Tibial nerve (tissue), 4 donors: Measurements from ENCODE around the gene C17orf78. TPM values are rescaled to one million over a fixed set of nuclear protein-coding genes. Genes with fewer than 3 reads are reported as not detected.

ENCODE experiments used
- DNase-seq, 2 donors: peaks; one replicate each; pipeline ENCODE4 v3.0.0-alpha.2; 2019; ENCODE audit warnings: low spot score in 2 of 2
- H3K27ac ChIP-seq, 4 donors: fragments of 200-600 bp; sonication (generic) in 3 of 4; one replicate each; pipeline ENCODE4 v1.5.1; 2017 to 2019; ENCODE audit warnings: mild to moderate bottlenecking in 1 of 4
- H3K27me3 ChIP-seq, 2 donors: fragments of 200-600 bp; sonication (generic) in 1 of 2; one replicate each; pipeline versions ENCODE4 v1.5.1 to v1.6.0; 2017 to 2019
- H3K36me3 ChIP-seq, 3 donors: fragments of 200-600 bp; sonication (generic); one replicate each; pipeline ENCODE4 v1.5.1; 2018 to 2019
- H3K4me1 ChIP-seq, 4 donors: fragments of 200-600 bp; sonication (generic) in 3 of 4; one replicate each; pipeline ENCODE4 v1.5.1; 2017 to 2019
- H3K4me3 ChIP-seq, 4 donors: fragments of 200-600 bp; sonication (generic) in 3 of 4; one replicate each; pipeline ENCODE4 v1.5.1; 2017 to 2019; ENCODE audit warnings: mild to moderate bottlenecking in 1 of 4, moderate library complexity in 1 of 4
- H3K9me3 ChIP-seq, 4 donors: fragments of 200-600 bp; sonication (generic) in 3 of 4; one replicate each; pipeline ENCODE4 v1.5.1; 2017 to 2019
- CTCF ChIP-seq, 5 experiments: fragments of 200-600 bp in 3 of 5; fragments of 450-650 bp in 2 of 5; sonication (generic) in 3 of 5; IDR thresholded peaks; one replicate each; pipeline ENCODE4 v1.5.1; 2016 to 2019; ENCODE audit warnings: antibody characterized with exemption in 5 of 5, mild to moderate bottlenecking in 3 of 5, moderate library complexity in 2 of 5
- EP300 ChIP-seq, 2 donors: sonication (generic); formaldehyde crosslinking; IDR thresholded peaks; one replicate each; pipeline ENCODE4 v1.6.1; 2017; ENCODE audit warnings: antibody characterized with exemption in 2 of 2, mild to moderate bottlenecking in 1 of 2
- POLR2A ChIP-seq, 2 donors: fragments of 450-650 bp; IDR thresholded peaks; one replicate each; pipeline ENCODE4 v1.6.1; 2017; ENCODE audit warnings: antibody characterized with exemption in 2 of 2, mild to moderate bottlenecking in 2 of 2, moderate library complexity in 2 of 2
- WGBS, 2 donors: methylation state at CpG; one replicate each; pipeline ENCODE4 v1.1.5; 2018; 5-methylcytosine and 5-hydroxymethylcytosine counted together
- total RNA-seq, 4 donors: library from RNA; depleted of rRNA; stranded (reverse); fragments of >200 nt; gene quantifications; one replicate each; pipeline ENCODE4 v1.1.0, GENCODE V29; 2016

The C17orf78 gene
- total RNA-seq, 4 donors from 2014 or later: not detected

GRCh38 chr17:37422971-37423625 is 47.3 kb downstream of the C17orf78 start:
- no peak for DNase-seq
- TF ChIP-seq CTCF (IDR thresholded peaks at IDR 0.05): no peak
- no peak for TF ChIP-seq POLR2A (IDR thresholded peaks at IDR 0.05)
- TF ChIP-seq EP300 (IDR thresholded peaks at IDR 0.05): no peak
- H3K27ac ChIP-seq: no peak overlapping the region
- H3K36me3 ChIP-seq: peaks cover 0 to 91% (median 0%) of the 10 kb centered on the region in 3 donors
- H3K9me3 ChIP-seq: no peaks in the 10 kb centered on the region
- WGBS, 2 donors: 88 to 91% methylated on average over 4 of the region's 4 CpGs
- no peaks in the 10 kb centered on the region for H3K4me1 ChIP-seq
- H3K4me3 ChIP-seq: no peak overlapping the region
- no peaks in the 10 kb centered on the region for H3K27me3 ChIP-seq

- Histone ChIP-seq H3K4me3 (no peak overlapping the region), H3K9me3 (no peaks in the 10 kb centered on the region), H3K27ac (no peak overlapping the region), H3K4me1 (peaks cover 0 to 7% (median 0%) of the 10 kb centered on the region in 4 donors), H3K36me3 (peaks cover 0 to 89% (median 0%) of the 10 kb centered on the region in 3 donors), H3K27me3 (no peaks in the 10 kb centered on the region)
- TF ChIP-seq POLR2A (IDR thresholded peaks at IDR 0.05) (no peak), CTCF (IDR thresholded peaks at IDR 0.05) (no peak), EP300 (IDR thresholded peaks at IDR 0.05) (no peak)
- DNase-seq: no peak
- 89 to 90% methylated on average over 1 of the region's 1 CpG for WGBS, 2 donors
Measured at GRCh38 chr17:37425268-37425667, 49.5 kb downstream of the C17orf78 start.

GRCh38 chr17:37429039-37429438 is 53.3 kb downstream of the C17orf78 start:
- no peak for DNase-seq
- H3K9me3 ChIP-seq: no peaks in the 10 kb centered on the region
- no peak overlapping the region for H3K4me3 ChIP-seq
- no peak overlapping the region for H3K27ac ChIP-seq
- TF ChIP-seq EP300 (IDR thresholded peaks at IDR 0.05) (no peak), POLR2A (IDR thresholded peaks at IDR 0.05) (no peak), CTCF (IDR thresholded peaks at IDR 0.05) (no peak)
- WGBS, 2 donors: 96 to 97% methylated on average over 3 of the region's 3 CpGs
- H3K4me1 ChIP-seq: peaks cover 0 to 14% (median 0%) of the 10 kb centered on the region in 4 donors
- peaks cover 0 to 73% (median 4%) of the 10 kb centered on the region in 3 donors for H3K36me3 ChIP-seq
- H3K27me3 ChIP-seq: no peaks in the 10 kb centered on the region

- Histone ChIP-seq H3K36me3 (peaks cover 0 to 69% (median 4%) of the 10 kb centered on the region in 3 donors), H3K4me1 (peaks cover 0 to 14% (median 0%) of the 10 kb centered on the region in 4 donors), H3K9me3 (no peaks in the 10 kb centered on the region), H3K27ac (no peak overlapping the region), H3K27me3 (no peaks in the 10 kb centered on the region), H3K4me3 (no peak overlapping the region)
- TF ChIP-seq EP300 (IDR thresholded peaks at IDR 0.05): no peak
- no peak for TF ChIP-seq POLR2A (IDR thresholded peaks at IDR 0.05)
- TF ChIP-seq CTCF (IDR thresholded peaks at IDR 0.05): no peak
- 85 to 94% methylated on average over 1 of the region's 1 CpG for WGBS, 2 donors
- no peak for DNase-seq
Measured at GRCh38 chr17:37429453-37429852, 53.7 kb downstream of the C17orf78 start.

GRCh38 chr17:37430051-37430627 is 54.4 kb downstream of the C17orf78 start:
- Histone ChIP-seq H3K27ac (peak overlapping the region in 2 of 4 donors; percentile 3 to 20), H3K4me3 (no peak overlapping the region), H3K4me1 (peaks cover 0 to 14% (median 0%) of the 10 kb centered on the region in 4 donors), H3K9me3 (no peaks in the 10 kb centered on the region), H3K27me3 (no peaks in the 10 kb centered on the region), H3K36me3 (peaks cover 0 to 62% (median 4%) of the 10 kb centered on the region in 3 donors)
- WGBS, 2 donors: 21 to 23% methylated on average over 1 of the region's 1 CpG
- TF ChIP-seq EP300 (IDR thresholded peaks at IDR 0.05): no peak
- TF ChIP-seq CTCF (IDR thresholded peaks at IDR 0.05): no peak
- TF ChIP-seq POLR2A (IDR thresholded peaks at IDR 0.05): no peak
- no peak for DNase-seq
